Neuronal stem cell (in vitro differentiated cells): ENCODE results near the gene CEBPA.

ENCODE experiments used
- DNase-seq: peaks from one replicate; pipeline ENCODE4 v3.0.0-alpha.2; 2013; ENCODE audit warnings: low spot score
- H2AFZ ChIP-seq: one replicate; pipeline ENCODE4 v1.6.1; 2013; ENCODE audit warnings: mild to moderate bottlenecking, low read length, inconsistent platforms
- H2AK5ac ChIP-seq: 2 replicates; pipeline ENCODE4 v1.6.1; 2013; ENCODE audit warnings: low read depth, mild to moderate bottlenecking, inconsistent platforms, low read length, moderate library complexity, mixed read lengths
- H2BK120ac ChIP-seq: 2 replicates; pipeline ENCODE4 v1.6.1; 2013; ENCODE audit warnings: low read depth, mild to moderate bottlenecking, inconsistent platforms, low read length, moderate library complexity, mixed read lengths
- H2BK12ac ChIP-seq: one replicate; pipeline ENCODE4 v1.6.1; 2013; ENCODE audit warnings: low read length, inconsistent platforms
- H2BK15ac ChIP-seq: 2 replicates; pipeline ENCODE4 v1.6.1; 2013; ENCODE audit warnings: mild to moderate bottlenecking, low read length, inconsistent platforms, mixed read lengths
- H2BK5ac ChIP-seq: one replicate; pipeline ENCODE4 v1.6.1; 2013; ENCODE audit warnings: inconsistent platforms, mild to moderate bottlenecking, low read length, moderate library complexity
- H3K14ac ChIP-seq: one replicate; pipeline ENCODE4 v1.6.1; 2013; ENCODE audit warnings: low read length, inconsistent platforms
- H3K18ac ChIP-seq: 2 replicates; pipeline ENCODE4 v1.6.1; 2013; ENCODE audit warnings: low read length, inconsistent platforms
- H3K23ac ChIP-seq: 2 replicates; pipeline ENCODE4 v1.6.1; 2013; ENCODE audit warnings: low read depth, mild to moderate bottlenecking, mixed read lengths, low read length, inconsistent platforms; ENCODE audit not compliant: poor library complexity
- H3K27ac ChIP-seq: replicated peaks from 3 replicates; pipeline ENCODE4 v1.5.1; 2013; ENCODE audit warnings: low read length, inconsistent platforms
- H3K27me3 ChIP-seq, 3 experiments: 2 replicates each; pipeline ENCODE4 v1.6.1; 2013; ENCODE audit warnings: low read length in 3 of 3, mild to moderate bottlenecking in 2 of 3, inconsistent platforms in 1 of 3, low read depth in 1 of 3, mixed read lengths in 1 of 3, moderate library complexity in 1 of 3; ENCODE audit not compliant: control insufficient read depth in 3 of 3, insufficient read depth in 3 of 3
- H3K36me3 ChIP-seq, 2 donors: replicated peaks in 1 of 2; 2 replicates each; pipeline ENCODE4 v1.6.1; 2013; ENCODE audit warnings: low read length in 2 of 2; ENCODE audit not compliant: control insufficient read depth in 2 of 2, insufficient read depth in 2 of 2
- H3K4ac ChIP-seq: 2 replicates; pipeline ENCODE4 v1.6.1; 2013; ENCODE audit warnings: inconsistent platforms, mild to moderate bottlenecking, low read length, moderate library complexity
- H3K4me1 ChIP-seq, 2 donors: 1 replicate in 1 of 2; 2 replicates in 1 of 2; pipeline ENCODE4 v1.6.1; 2013; ENCODE audit warnings: low read length in 2 of 2, low read depth in 1 of 2; ENCODE audit not compliant: control insufficient read depth in 2 of 2, insufficient read depth in 1 of 2
- H3K4me2 ChIP-seq: one replicate; pipeline ENCODE4 v1.6.1; 2013; ENCODE audit warnings: mild to moderate bottlenecking, low read length, inconsistent platforms; ENCODE audit not compliant: insufficient read depth, poor library complexity, severe bottlenecking
- H3K4me3 ChIP-seq, 2 donors: 2 replicates each; pipeline ENCODE4 v1.5.1; 2013; ENCODE audit warnings: low read length in 2 of 2, mild to moderate bottlenecking in 2 of 2, inconsistent platforms in 1 of 2, moderate library complexity in 1 of 2
- H3K79me1 ChIP-seq: one replicate; pipeline ENCODE4 v1.6.1; 2013; ENCODE audit warnings: low read depth, mild to moderate bottlenecking, inconsistent platforms, low read length, moderate library complexity
- H3K9ac ChIP-seq: one replicate; pipeline ENCODE4 v1.6.1; 2013; ENCODE audit warnings: mild to moderate bottlenecking, low read depth, low read length, inconsistent platforms; ENCODE audit not compliant: poor library complexity
- H3K9me3 ChIP-seq, 2 donors: replicated peaks in 1 of 2; 2 replicates each; pipeline versions ENCODE3 to v1.6.1; 2013; ENCODE audit warnings: low read length in 2 of 2, mild to moderate bottlenecking in 2 of 2, inconsistent platforms in 1 of 2, low read depth in 1 of 2, mixed read lengths in 1 of 2, moderate library complexity in 1 of 2; ENCODE audit not compliant: control insufficient read depth in 2 of 2, insufficient read depth in 1 of 2
- H4K8ac ChIP-seq: one replicate; pipeline ENCODE4 v1.6.1; 2013; ENCODE audit warnings: low read depth, mild to moderate bottlenecking, inconsistent platforms, low read length, moderate library complexity
- H4K91ac ChIP-seq: one replicate; pipeline ENCODE4 v1.6.1; 2013; ENCODE audit warnings: low read length, low read depth, mild to moderate bottlenecking, inconsistent platforms; ENCODE audit not compliant: poor library complexity
- WGBS, 2 donors: extraction: QIAGEN DNeasy Blood & Tissue Kit; methylation state at CpG; one replicate each; pipeline ENCODE4 v1.1.7; 2013; ENCODE audit warnings: missing lambda C conversion rate in 2 of 2, mixed read lengths in 1 of 2; ENCODE audit not compliant: insufficient read length in 2 of 2, insufficient replicate concordance in 1 of 2; ENCODE audit errors: extremely low coverage in 2 of 2; 5-methylcytosine and 5-hydroxymethylcytosine counted together

Gene CEBPA

GRCh38 chr19:33250500-33250899 is 51.8 kb downstream of the CEBPA start:
- H2AFZ ChIP-seq: no peak overlapping the region
- H3K4me1 ChIP-seq: peaks cover 0 to 4% of the 10 kb centered on the region in 2 donors
- H3K36me3 ChIP-seq: no peaks in the 10 kb centered on the region
- H2BK5ac ChIP-seq: peak overlapping the region; percentile 75
- peak overlapping the region; percentile 20 for H4K8ac ChIP-seq
- H2BK15ac ChIP-seq: peak overlapping the region; percentile 15
- no peak for DNase-seq
- no peak overlapping the region for H3K9ac ChIP-seq
- no peaks in the 10 kb centered on the region for H3K27me3 ChIP-seq
- H3K79me1 ChIP-seq: peaks cover 2% of the 10 kb centered on the region
- peak overlapping the region in 1 of 2 donors; percentile 68 for H3K4me3 ChIP-seq
- no CpG with 5 or more reads among the region's 1 CpG for WGBS, 2 donors
- no peak overlapping the region for H3K4me2 ChIP-seq
- H2BK120ac ChIP-seq: no peak overlapping the region
- H2AK5ac ChIP-seq: peak overlapping the region; percentile 69
- H3K23ac ChIP-seq: peak overlapping the region; percentile 87
- H3K4ac ChIP-seq: no peak overlapping the region
- H3K14ac ChIP-seq: peak overlapping the region; percentile 73
- H3K9me3 ChIP-seq: peaks cover 7 to 11% of the 10 kb centered on the region in 2 donors
- peak overlapping the region; percentile 59 for H3K18ac ChIP-seq
- peak overlapping the region; percentile 88 for H4K91ac ChIP-seq
- H3K27ac ChIP-seq: no peak overlapping the region
- H2BK12ac ChIP-seq: no peak overlapping the region
